Hepatocyte (in vitro differentiated cells): ENCODE measurements around the gene NCAM1. TPM values are rescaled to one million over a fixed set of nuclear protein-coding genes. Genes with fewer than 3 reads are reported as not detected.

Experiments
- DNase-seq: peaks from one replicate; pipeline ENCODE4 v3.0.0-alpha.2; 2016; ENCODE audit warnings: low spot score
- H2AFZ ChIP-seq: fragments of 200-600 bp; sonication (generic); 2 replicates; pipeline ENCODE4 v1.6.0; 2016; ENCODE audit warnings: antibody characterized with exemption, mild to moderate bottlenecking
- H3K27ac ChIP-seq: fragments of 200-600 bp; sonication (generic); 2 replicates; pipeline ENCODE4 v1.5.1; 2016; ENCODE audit warnings: mild to moderate bottlenecking
- H3K27me3 ChIP-seq: fragments of 200-600 bp; sonication (generic); 2 replicates; pipeline ENCODE4 v1.6.1; 2016
- H3K36me3 ChIP-seq: fragments of 200-600 bp; sonication (generic); replicated peaks from 2 replicates; pipeline ENCODE4 v1.5.1; 2016; ENCODE audit warnings: low read depth; ENCODE audit not compliant: insufficient read depth
- H3K4me1 ChIP-seq: fragments of 200-600 bp; sonication (generic); 2 replicates; pipeline ENCODE4 v1.5.1; 2016; ENCODE audit warnings: mild to moderate bottlenecking, moderate library complexity; ENCODE audit not compliant: insufficient read depth
- H3K4me2 ChIP-seq: fragments of 200-600 bp; sonication (generic); 2 replicates; pipeline ENCODE4 v1.6.0; 2016
- H3K4me3 ChIP-seq: fragments of 200-600 bp; sonication (generic); 2 replicates; pipeline ENCODE4 v1.5.1; 2016; ENCODE audit warnings: mild to moderate bottlenecking
- H3K79me2 ChIP-seq: fragments of 200-600 bp; sonication (generic); 2 replicates; pipeline ENCODE4 v1.6.0; 2017; ENCODE audit warnings: mild to moderate bottlenecking
- H3K9me2 ChIP-seq: fragments of 200-600 bp; sonication (generic); replicated peaks from 2 replicates; pipeline ENCODE4 v1.6.0; 2017; ENCODE audit warnings: mild to moderate bottlenecking; ENCODE audit not compliant: insufficient read depth
- H3K9me3 ChIP-seq: fragments of 200-600 bp; sonication (generic); 2 replicates; pipeline ENCODE4 v1.5.1; 2016; ENCODE audit warnings: low read depth, mild to moderate bottlenecking
- H4K20me1 ChIP-seq: fragments of 200-600 bp; sonication (generic); 2 replicates; pipeline ENCODE4 v1.6.0; 2016; ENCODE audit warnings: mild to moderate bottlenecking; ENCODE audit not compliant: insufficient read depth, poor library complexity, severe bottlenecking
- EZH2 ChIP-seq: fragments of 200-600 bp; sonication (generic); IDR thresholded peaks from 2 replicates; pipeline ENCODE4 v1.6.1; 2016; ENCODE audit warnings: antibody characterized with exemption, mild to moderate bottlenecking, borderline replicate concordance
- EZH2phosphoT487 ChIP-seq: fragments of 200-600 bp; sonication (generic); IDR thresholded peaks from one replicate; pipeline ENCODE4 v1.6.1; 2018; ENCODE audit warnings: antibody characterized with exemption, mild to moderate bottlenecking, low read depth, moderate library complexity; ENCODE audit not compliant: unreplicated experiment, severe bottlenecking
- WGBS: methylation state at CpG from one replicate; pipeline ENCODE4 v1.1.6; 2016; ENCODE audit warnings: low lambda C conversion rate; ENCODE audit errors: missing lambda C conversion rate; 5-methylcytosine and 5-hydroxymethylcytosine counted together
- polyA plus RNA-seq: library from polyadenylated mRNA; unstranded; fragments of >200 nt; fragmentation: Nextera tagmentation; extraction: Ambion mirVana; gene quantifications from 2 replicates; pipeline ENCODE4 v1.2.1, GENCODE V29; 2016
- total RNA-seq: library from RNA; depleted of rRNA; stranded (reverse); fragments of >200 nt; gene quantifications from 2 replicates; pipeline ENCODE4 v1.2.3, GENCODE V29; 2014
- TF ChIP-seq, protein P1 (sequence below): fragments of 200-600 bp; sonication (generic); IDR thresholded peaks from 2 replicates; pipeline ENCODE4 v1.5.1; 2016; ENCODE audit warnings: antibody characterized with exemption, mild to moderate bottlenecking; ENCODE audit not compliant: poor library complexity

Gene NCAM1
- total and polyA plus RNA-seq, 2 experiments from 2014 or later: 12.4 to 27.2 TPM

DNA sequence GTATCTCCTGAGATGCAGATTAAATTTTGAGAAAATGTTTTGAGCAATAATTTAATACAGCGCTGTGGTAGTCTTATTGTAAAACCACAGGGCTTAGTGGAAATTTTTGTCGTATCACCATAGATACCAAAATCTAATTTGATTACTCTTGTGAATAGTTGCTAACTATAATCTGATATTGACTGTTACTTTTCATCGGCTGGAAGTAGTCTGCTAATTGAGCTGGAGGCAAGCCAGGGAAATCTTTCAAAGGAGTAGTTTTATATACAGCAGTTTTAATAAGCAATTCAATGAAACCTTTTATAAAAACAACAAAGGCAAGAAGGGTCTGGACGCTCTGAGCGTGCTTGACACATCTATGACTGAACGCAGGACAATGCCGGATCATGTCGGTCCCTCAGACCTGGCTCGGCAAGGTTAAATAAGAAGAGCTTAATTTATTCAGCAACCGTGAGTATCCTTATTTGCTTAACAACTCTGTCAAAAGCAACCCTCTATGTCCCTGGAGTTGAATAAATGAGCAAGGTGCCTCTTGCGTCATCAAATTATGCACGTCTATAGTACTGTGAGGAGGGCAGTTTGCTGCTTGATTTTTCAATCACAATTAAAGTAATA is 121.2 kb downstream of the NCAM1 start:
- H3K27ac ChIP-seq: no peak overlapping the region
- H3K4me3 ChIP-seq: no peak overlapping the region
- no peak for DNase-seq
- H3K9me2 ChIP-seq: no peaks in the 10 kb centered on the region
- peaks cover 3% of the 10 kb centered on the region for H3K4me1 ChIP-seq
- 86% methylated on average over 12 of the region's 12 CpGs for WGBS
- H2AFZ ChIP-seq: no peak overlapping the region
- H3K9me3 ChIP-seq: no peaks in the 10 kb centered on the region
- H3K27me3 ChIP-seq: no peaks in the 10 kb centered on the region
- no peaks in the 10 kb centered on the region for H4K20me1 ChIP-seq
- H3K4me2 ChIP-seq: no peak overlapping the region
- TF ChIP-seq, protein P1, sequence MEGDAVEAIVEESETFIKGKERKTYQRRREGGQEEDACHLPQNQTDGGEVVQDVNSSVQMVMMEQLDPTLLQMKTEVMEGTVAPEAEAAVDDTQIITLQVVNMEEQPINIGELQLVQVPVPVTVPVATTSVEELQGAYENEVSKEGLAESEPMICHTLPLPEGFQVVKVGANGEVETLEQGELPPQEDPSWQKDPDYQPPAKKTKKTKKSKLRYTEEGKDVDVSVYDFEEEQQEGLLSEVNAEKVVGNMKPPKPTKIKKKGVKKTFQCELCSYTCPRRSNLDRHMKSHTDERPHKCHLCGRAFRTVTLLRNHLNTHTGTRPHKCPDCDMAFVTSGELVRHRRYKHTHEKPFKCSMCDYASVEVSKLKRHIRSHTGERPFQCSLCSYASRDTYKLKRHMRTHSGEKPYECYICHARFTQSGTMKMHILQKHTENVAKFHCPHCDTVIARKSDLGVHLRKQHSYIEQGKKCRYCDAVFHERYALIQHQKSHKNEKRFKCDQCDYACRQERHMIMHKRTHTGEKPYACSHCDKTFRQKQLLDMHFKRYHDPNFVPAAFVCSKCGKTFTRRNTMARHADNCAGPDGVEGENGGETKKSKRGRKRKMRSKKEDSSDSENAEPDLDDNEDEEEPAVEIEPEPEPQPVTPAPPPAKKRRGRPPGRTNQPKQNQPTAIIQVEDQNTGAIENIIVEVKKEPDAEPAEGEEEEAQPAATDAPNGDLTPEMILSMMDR: no peak
- TF ChIP-seq EZH2phosphoT487 (no peak), EZH2 (no peak)
- no peaks in the 10 kb centered on the region for H3K79me2 ChIP-seq
- no peaks in the 10 kb centered on the region for H3K36me3 ChIP-seq

DNA sequence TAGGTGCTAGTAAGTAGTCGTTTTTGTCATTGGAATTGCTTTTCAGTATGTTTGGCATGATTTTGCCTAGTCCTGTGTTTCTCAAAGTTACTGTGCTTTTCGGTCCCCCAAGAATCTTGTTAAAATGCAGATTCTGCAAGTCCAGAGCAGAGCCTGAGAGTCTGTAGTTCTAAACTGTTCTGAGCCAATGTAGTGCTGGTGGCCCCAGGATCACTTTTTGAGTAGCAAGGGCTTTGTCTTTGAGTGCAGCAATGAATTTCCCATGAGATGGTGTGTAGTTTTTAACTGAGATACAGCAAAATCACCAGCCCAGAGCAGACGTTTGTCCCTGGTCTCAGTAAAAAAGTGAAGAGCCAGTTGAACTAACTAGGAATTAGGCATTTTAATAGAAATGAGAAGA is 122.4 kb downstream of the NCAM1 start:
- Histone ChIP-seq H3K36me3 (no peaks in the 10 kb centered on the region), H3K9me2 (no peaks in the 10 kb centered on the region), H3K4me3 (no peak overlapping the region), H3K27ac (no peak overlapping the region), H2AFZ (no peak overlapping the region), H3K4me1 (peaks cover 3% of the 10 kb centered on the region), H4K20me1 (no peaks in the 10 kb centered on the region), H3K79me2 (no peaks in the 10 kb centered on the region), H3K4me2 (no peak overlapping the region), H3K9me3 (no peaks in the 10 kb centered on the region), H3K27me3 (no peaks in the 10 kb centered on the region)
- DNase-seq: no peak
- TF ChIP-seq EZH2phosphoT487 (no peak), EZH2 (no peak)
- TF ChIP-seq, protein P1: no peak
- WGBS: 81% methylated on average over 3 of the region's 3 CpGs

DNA sequence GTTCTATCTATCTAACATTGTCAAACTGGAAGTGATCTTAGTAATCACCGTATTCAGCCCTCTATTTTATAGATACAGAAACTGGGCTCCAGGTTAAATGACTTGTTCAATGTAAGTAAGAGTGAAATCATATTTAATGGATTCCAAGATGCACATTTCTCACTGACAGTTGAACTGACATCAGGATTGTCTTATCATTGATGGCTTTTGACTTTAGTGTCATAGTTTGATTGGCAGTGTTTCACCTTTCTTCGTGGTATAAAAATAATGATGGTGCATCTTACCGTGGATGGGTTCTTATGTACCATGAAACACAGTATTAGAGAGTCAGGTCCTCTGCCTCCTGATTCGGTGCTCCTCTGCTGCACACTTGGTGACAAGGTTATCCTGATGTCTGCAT is 123.1 kb downstream of the NCAM1 start:
- Histone ChIP-seq H3K79me2 (no peaks in the 10 kb centered on the region), H3K9me2 (no peaks in the 10 kb centered on the region), H3K36me3 (no peaks in the 10 kb centered on the region), H3K4me2 (no peak overlapping the region), H2AFZ (no peak overlapping the region), H3K9me3 (no peaks in the 10 kb centered on the region), H4K20me1 (no peaks in the 10 kb centered on the region), H3K4me1 (peaks cover 3% of the 10 kb centered on the region), H3K4me3 (no peak overlapping the region), H3K27me3 (no peaks in the 10 kb centered on the region), H3K27ac (no peak overlapping the region)
- WGBS: 90% methylated on average over 4 of the region's 4 CpGs
- no peak for DNase-seq
- TF ChIP-seq EZH2phosphoT487 (no peak), EZH2 (no peak)
- TF ChIP-seq, protein P1: no peak

DNA sequence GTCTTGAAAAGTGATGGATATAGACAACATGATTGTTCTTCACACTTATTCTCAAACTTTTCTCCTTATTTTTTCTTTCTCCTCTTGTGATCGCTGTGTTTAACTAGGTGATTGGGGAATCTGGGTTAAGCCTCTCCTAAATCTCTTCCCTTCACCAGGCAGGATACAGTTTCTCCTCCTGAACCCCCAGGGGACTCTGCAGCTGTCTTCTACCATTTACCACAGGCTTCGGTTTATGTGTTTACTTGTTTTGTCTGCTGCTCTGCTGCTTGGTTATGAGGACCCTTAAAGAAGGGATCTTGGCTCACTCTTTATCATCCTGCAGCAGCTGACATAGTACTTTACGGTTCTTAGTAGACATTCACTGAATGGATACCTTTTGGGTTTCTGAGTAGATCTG is 124.2 kb downstream of the NCAM1 start:
- no peaks in the 10 kb centered on the region for H3K27me3 ChIP-seq
- no peaks in the 10 kb centered on the region for H4K20me1 ChIP-seq
- H3K36me3 ChIP-seq: no peaks in the 10 kb centered on the region
- no peaks in the 10 kb centered on the region for H3K9me2 ChIP-seq
- H3K4me1 ChIP-seq: peaks cover 3% of the 10 kb centered on the region
- no peak overlapping the region for H3K4me2 ChIP-seq
- H2AFZ ChIP-seq: no peak overlapping the region
- TF ChIP-seq, protein P1: no peak
- no peak for TF ChIP-seq EZH2phosphoT487
- no peak for TF ChIP-seq EZH2
- no peak overlapping the region for H3K4me3 ChIP-seq
- H3K9me3 ChIP-seq: no peaks in the 10 kb centered on the region
- H3K79me2 ChIP-seq: no peaks in the 10 kb centered on the region
- no peak overlapping the region for H3K27ac ChIP-seq
- no peak for DNase-seq
- WGBS: 60% methylated on average over 3 of the region's 3 CpGs
